H1 (cell line): ENCODE data around the gene CABP4. TPM values are rescaled to one million over a fixed set of nuclear protein-coding genes. Genes with fewer than 3 reads are reported as not detected.

ENCODE experiments used
- BCL11A ChIP-seq, 2 experiments: IDR thresholded peaks; one replicate each; pipeline ENCODE4 v1.6.1; 2011; ENCODE audit warnings: low read depth in 2 of 2, low read length in 2 of 2, mild to moderate bottlenecking in 2 of 2
- NANOG ChIP-seq: IDR thresholded peaks from 2 replicates; pipeline ENCODE4 v1.6.1; 2011; ENCODE audit warnings: low read length, low read depth, mild to moderate bottlenecking, inconsistent platforms; ENCODE audit not compliant: insufficient read depth, poor library complexity, severe bottlenecking
- POLR2A ChIP-seq, 2 experiments: IDR thresholded peaks; 1 replicate in 1 of 2; 2 replicates in 1 of 2; pipeline ENCODE4 v1.6.1; 2011; ENCODE audit warnings: low read depth in 2 of 2, low read length in 2 of 2, mild to moderate bottlenecking in 2 of 2; ENCODE audit errors: control extremely low read depth in 1 of 2
- RFX5 ChIP-seq: IDR thresholded peaks from 2 replicates; pipeline ENCODE4 v1.6.1; 2011; ENCODE audit warnings: low read depth, low read length, improper control_type of control experiment, borderline replicate concordance
- RNF2 ChIP-seq: fragments of 200-900, 300-1000 bp; sonication (generic); IDR thresholded peaks from 2 replicates; pipeline ENCODE4 v1.7.1; 2016; ENCODE audit warnings: borderline replicate concordance, low read depth, mild to moderate bottlenecking, antibody characterized with exemption, low read length; ENCODE audit not compliant: poor library complexity, severe bottlenecking; ENCODE audit errors: missing control alignments
- RXRA ChIP-seq: IDR thresholded peaks from 2 replicates; pipeline ENCODE4 v1.6.1; 2011; ENCODE audit warnings: low read depth, mild to moderate bottlenecking, low read length, moderate library complexity; ENCODE audit not compliant: insufficient read depth
- TCF12 ChIP-seq: IDR thresholded peaks from 2 replicates; pipeline ENCODE4 v1.6.1; 2011; ENCODE audit warnings: low read depth, mild to moderate bottlenecking, low read length
- polyA plus RNA-seq, 7 experiments: library from polyadenylated mRNA; depleted of rRNA in 3 of 7; stranded (reverse) in 5 of 7; unstranded in 2 of 7; fragments of >200 nt in 5 of 7; fragments of 200-250 nt in 2 of 7; gene quantifications; 1 replicate in 5 of 7; 2 replicates in 1 of 7; 4 replicates in 1 of 7; pipeline versions ENCODE4 v1.2.1 to v1.2.3, GENCODE V29; 2011 to 2013; ENCODE audit warnings: missing spikeins in 2 of 7, mixed read lengths in 2 of 7
- total RNA-seq: library from RNA; stranded (reverse); fragmentation: NEBNext Ultra II Directional; extraction: Animal tissue kit (Norgen Biotek cat#: 25700); gene quantifications from 2 replicates; pipeline ENCODE4 v1.2.1, GENCODE V29; 2021
- TF ChIP-seq, protein P1 (sequence below): fragments of 300-600 bp; sonication (generic); IDR thresholded peaks from 2 replicates; pipeline ENCODE4 v1.7.1; 2012; ENCODE audit warnings: low read length, moderate library complexity, mild to moderate bottlenecking, inconsistent platforms; ENCODE audit not compliant: insufficient replicate concordance
- TF ChIP-seq, protein P2 (sequence below): IDR thresholded peaks from 2 replicates; pipeline ENCODE4 v1.6.1; 2012; ENCODE audit warnings: inconsistent platforms

Gene CABP4
- total and polyA plus RNA-seq, 2 of the 8 experiments (the other 6 are each of a cell fraction or from before 2014, with no cell fraction given), result not detected

DNA sequence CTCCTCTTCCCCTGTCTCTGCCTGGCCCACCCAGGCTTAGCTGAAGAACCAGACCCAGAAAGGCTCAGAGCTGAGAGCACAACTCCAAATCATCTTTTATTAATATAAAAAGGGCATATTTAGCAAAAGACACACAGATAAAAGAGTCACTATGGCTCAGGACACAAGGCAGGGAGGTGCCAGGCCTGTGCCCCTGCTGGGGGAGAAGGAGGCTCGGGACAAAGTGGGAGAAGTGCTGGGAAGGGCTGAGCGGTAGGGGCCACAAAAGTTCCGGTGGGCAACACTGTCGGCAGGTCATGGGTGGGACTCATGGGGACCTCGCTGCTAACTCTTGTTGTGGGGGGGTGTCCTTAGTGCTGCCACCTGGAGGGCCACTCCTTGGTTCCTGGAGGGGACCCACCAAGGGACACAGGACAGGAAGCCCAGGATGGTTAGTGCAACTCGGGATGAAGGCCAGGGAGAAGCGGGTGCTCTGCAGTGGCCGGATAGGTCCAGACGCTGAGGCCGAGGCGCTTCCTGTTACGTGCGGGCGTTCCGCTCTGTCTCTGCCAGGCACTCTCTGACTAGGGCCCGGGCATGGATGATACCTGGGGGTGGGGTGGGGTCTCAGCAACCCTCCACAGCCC, 51.4 kb downstream of the CABP4 start (continued):
- TF ChIP-seq, protein P1, sequence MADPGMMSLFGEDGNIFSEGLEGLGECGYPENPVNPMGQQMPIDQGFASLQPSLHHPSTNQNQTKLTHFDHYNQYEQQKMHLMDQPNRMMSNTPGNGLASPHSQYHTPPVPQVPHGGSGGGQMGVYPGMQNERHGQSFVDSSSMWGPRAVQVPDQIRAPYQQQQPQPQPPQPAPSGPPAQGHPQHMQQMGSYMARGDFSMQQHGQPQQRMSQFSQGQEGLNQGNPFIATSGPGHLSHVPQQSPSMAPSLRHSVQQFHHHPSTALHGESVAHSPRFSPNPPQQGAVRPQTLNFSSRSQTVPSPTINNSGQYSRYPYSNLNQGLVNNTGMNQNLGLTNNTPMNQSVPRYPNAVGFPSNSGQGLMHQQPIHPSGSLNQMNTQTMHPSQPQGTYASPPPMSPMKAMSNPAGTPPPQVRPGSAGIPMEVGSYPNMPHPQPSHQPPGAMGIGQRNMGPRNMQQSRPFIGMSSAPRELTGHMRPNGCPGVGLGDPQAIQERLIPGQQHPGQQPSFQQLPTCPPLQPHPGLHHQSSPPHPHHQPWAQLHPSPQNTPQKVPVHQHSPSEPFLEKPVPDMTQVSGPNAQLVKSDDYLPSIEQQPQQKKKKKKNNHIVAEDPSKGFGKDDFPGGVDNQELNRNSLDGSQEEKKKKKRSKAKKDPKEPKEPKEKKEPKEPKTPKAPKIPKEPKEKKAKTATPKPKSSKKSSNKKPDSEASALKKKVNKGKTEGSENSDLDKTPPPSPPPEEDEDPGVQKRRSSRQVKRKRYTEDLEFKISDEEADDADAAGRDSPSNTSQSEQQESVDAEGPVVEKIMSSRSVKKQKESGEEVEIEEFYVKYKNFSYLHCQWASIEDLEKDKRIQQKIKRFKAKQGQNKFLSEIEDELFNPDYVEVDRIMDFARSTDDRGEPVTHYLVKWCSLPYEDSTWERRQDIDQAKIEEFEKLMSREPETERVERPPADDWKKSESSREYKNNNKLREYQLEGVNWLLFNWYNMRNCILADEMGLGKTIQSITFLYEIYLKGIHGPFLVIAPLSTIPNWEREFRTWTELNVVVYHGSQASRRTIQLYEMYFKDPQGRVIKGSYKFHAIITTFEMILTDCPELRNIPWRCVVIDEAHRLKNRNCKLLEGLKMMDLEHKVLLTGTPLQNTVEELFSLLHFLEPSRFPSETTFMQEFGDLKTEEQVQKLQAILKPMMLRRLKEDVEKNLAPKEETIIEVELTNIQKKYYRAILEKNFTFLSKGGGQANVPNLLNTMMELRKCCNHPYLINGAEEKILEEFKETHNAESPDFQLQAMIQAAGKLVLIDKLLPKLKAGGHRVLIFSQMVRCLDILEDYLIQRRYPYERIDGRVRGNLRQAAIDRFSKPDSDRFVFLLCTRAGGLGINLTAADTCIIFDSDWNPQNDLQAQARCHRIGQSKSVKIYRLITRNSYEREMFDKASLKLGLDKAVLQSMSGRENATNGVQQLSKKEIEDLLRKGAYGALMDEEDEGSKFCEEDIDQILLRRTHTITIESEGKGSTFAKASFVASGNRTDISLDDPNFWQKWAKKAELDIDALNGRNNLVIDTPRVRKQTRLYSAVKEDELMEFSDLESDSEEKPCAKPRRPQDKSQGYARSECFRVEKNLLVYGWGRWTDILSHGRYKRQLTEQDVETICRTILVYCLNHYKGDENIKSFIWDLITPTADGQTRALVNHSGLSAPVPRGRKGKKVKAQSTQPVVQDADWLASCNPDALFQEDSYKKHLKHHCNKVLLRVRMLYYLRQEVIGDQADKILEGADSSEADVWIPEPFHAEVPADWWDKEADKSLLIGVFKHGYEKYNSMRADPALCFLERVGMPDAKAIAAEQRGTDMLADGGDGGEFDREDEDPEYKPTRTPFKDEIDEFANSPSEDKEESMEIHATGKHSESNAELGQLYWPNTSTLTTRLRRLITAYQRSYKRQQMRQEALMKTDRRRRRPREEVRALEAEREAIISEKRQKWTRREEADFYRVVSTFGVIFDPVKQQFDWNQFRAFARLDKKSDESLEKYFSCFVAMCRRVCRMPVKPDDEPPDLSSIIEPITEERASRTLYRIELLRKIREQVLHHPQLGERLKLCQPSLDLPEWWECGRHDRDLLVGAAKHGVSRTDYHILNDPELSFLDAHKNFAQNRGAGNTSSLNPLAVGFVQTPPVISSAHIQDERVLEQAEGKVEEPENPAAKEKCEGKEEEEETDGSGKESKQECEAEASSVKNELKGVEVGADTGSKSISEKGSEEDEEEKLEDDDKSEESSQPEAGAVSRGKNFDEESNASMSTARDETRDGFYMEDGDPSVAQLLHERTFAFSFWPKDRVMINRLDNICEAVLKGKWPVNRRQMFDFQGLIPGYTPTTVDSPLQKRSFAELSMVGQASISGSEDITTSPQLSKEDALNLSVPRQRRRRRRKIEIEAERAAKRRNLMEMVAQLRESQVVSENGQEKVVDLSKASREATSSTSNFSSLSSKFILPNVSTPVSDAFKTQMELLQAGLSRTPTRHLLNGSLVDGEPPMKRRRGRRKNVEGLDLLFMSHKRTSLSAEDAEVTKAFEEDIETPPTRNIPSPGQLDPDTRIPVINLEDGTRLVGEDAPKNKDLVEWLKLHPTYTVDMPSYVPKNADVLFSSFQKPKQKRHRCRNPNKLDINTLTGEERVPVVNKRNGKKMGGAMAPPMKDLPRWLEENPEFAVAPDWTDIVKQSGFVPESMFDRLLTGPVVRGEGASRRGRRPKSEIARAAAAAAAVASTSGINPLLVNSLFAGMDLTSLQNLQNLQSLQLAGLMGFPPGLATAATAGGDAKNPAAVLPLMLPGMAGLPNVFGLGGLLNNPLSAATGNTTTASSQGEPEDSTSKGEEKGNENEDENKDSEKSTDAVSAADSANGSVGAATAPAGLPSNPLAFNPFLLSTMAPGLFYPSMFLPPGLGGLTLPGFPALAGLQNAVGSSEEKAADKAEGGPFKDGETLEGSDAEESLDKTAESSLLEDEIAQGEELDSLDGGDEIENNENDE, result no peak
- no peak for TF ChIP-seq POLR2A (IDR thresholded peaks at IDR 0.05; ENCODE audit: control extremely low read depth in 1 of 2, low read depth in 2 of 2, low read length in 2 of 2)
- no peak for TF ChIP-seq NANOG
- no peak for TF ChIP-seq RFX5
- no peak for TF ChIP-seq BCL11A (IDR thresholded peaks at IDR 0.05; ENCODE audit: low read depth in 2 of 2, low read length in 2 of 2)
- TF ChIP-seq RXRA, result no peak
- TF ChIP-seq, protein P2, sequence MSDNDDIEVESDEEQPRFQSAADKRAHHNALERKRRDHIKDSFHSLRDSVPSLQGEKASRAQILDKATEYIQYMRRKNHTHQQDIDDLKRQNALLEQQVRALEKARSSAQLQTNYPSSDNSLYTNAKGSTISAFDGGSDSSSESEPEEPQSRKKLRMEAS, result no peak
- TF ChIP-seq RNF2, result no peak
- no peak for TF ChIP-seq TCF12
